Fibroblast of the aortic adventitia (primary cell): ENCODE measurements around the gene GATA3. TPM values are rescaled to one million over a fixed set of nuclear protein-coding genes. Genes with fewer than 3 reads are reported as not detected.

Source experiments
- DNase-seq: peaks from one replicate; pipeline ENCODE4 v3.0.0-alpha.2; 2010; ENCODE audit warnings: low read depth
- H3K4me3 ChIP-seq: 2 replicates; pipeline ENCODE4 v1.5.1; 2011; ENCODE audit warnings: low read depth, mild to moderate bottlenecking, control low read depth, low read length, moderate library complexity
- total RNA-seq: library from RNA; depleted of rRNA; stranded (reverse); fragments of >200 nt; gene quantifications from 2 replicates; pipeline ENCODE4 v1.2.3, GENCODE V29; 2012; ENCODE audit warnings: low replicate concordance
- TF ChIP-seq, protein P1 (sequence below): IDR thresholded peaks from 2 replicates; pipeline ENCODE4 v1.5.1; 2011; ENCODE audit warnings: mild to moderate bottlenecking, low read length, control low read depth, inconsistent platforms; ENCODE audit not compliant: insufficient read depth

Gene GATA3
- total RNA-seq, 1 donor, result not detected

- DNase-seq, result no peak
- TF ChIP-seq, protein P1, sequence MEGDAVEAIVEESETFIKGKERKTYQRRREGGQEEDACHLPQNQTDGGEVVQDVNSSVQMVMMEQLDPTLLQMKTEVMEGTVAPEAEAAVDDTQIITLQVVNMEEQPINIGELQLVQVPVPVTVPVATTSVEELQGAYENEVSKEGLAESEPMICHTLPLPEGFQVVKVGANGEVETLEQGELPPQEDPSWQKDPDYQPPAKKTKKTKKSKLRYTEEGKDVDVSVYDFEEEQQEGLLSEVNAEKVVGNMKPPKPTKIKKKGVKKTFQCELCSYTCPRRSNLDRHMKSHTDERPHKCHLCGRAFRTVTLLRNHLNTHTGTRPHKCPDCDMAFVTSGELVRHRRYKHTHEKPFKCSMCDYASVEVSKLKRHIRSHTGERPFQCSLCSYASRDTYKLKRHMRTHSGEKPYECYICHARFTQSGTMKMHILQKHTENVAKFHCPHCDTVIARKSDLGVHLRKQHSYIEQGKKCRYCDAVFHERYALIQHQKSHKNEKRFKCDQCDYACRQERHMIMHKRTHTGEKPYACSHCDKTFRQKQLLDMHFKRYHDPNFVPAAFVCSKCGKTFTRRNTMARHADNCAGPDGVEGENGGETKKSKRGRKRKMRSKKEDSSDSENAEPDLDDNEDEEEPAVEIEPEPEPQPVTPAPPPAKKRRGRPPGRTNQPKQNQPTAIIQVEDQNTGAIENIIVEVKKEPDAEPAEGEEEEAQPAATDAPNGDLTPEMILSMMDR, result no peak
- H3K4me3 ChIP-seq, result no peak overlapping the region
Observed at GRCh38 chr10:8057636-8058273, 3.3 kb downstream of the GATA3 start.

- DNase-seq, result no peak
- no peak overlapping the region for H3K4me3 ChIP-seq
- TF ChIP-seq, protein P1, result no peak
Observed at GRCh38 chr10:8058274-8059111, 4.0 kb downstream of the GATA3 start.

DNA sequence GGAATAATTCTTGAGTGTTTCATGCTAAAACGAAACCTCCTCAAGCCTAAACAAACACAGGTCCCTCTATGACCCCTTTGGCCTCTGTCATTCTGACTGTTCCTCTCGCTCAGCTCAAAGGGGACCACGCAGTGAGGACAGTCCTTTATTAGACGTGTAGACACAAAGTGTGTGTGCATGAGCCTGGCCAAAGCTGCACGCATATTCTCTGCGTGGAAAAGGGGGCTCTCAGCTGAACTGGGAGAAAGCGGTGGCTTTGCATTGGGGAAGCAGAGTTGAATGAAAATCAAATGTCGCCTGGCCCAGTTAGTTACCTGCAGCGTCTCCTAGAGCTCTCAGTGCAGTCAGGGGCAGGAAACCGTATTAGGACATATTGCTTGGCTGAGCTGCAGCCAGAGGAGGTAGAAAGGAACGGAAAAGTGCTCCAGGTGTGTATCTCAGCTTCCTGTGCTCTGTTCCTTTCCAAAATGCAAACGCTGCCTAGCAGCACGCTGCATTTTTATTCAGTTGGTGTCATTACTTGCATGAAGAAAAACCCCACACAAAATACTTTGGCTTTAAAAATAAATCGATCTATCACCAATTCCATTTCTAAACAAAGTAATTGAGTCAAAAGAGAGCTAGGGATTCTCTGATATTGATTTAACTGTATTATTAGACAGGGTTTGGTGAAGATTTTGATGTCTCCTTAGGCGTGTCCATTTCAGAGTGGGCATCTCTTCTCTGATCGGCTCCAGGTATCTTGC lies 4.9 kb downstream of the GATA3 start:
- H3K4me3 ChIP-seq, result no peak overlapping the region
- TF ChIP-seq, protein P1, result no peak
- no peak for DNase-seq

DNA sequence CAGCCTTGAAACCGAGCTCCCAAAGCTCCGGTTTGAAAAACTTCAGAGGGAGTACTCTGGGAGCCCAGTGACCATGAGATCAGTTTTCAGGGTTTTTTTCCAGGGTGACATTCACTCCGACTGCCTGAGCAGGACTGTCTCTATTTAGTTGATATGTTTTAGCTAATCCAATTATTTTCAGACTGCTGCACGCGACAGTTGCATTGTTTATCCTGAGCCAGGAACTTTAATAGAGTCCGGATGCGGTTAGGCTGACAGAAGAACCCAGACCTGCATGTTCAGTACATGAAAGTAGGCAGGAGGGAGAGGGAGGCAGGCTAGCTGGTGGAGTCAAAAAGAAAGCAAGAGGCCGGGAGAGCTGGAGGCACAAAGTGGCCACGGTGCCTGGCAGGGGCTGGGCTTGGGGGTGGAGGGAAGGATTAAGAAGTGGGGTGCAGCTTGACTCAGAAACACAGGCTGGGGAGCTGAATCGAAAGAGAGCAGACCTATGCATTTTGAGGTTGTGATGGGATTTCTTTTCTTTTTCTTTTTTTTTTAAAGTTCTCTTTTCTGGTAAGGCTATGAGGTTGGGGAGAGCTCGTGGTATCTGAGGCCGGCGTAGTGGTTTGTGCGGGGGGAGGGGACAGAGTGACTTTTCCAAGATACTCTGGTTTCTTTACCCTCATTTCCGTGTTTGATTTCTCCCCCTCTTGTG lies 5.7 kb downstream of the GATA3 start:
- no peak overlapping the region for H3K4me3 ChIP-seq
- no peak for DNase-seq
- TF ChIP-seq, protein P1, result no peak

DNA sequence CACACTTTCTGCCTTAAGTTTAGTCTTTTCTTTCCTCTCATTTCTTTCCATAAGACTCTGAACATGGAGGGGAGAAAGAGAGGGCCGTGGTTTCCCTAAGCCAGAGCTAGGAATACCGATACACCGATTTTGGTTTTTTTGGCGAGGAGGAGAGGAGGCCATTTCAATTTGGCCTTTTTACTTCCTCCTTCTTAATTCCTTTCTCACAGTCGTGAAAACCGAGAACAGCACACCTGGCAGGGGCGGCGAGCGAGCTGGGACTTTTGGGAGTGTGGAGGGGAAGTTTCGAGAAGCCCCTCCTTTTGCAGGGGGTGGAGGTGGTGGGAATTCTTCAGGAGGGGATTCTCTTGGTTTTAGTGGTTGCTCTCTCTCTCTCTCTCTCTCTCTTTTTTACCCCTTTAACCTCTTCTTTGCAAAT lies 6.2 kb downstream of the GATA3 start:
- H3K4me3 ChIP-seq, result no peak overlapping the region
- DNase-seq, result no peak
- TF ChIP-seq, protein P1, result no peak
